T-helper 22 cell (primary cell): ENCODE results near the gene IGFLR1.

ENCODE experiments used
- DNase-seq: peaks from one replicate; pipeline ENCODE4 v3.0.0-alpha.2; 2020; ENCODE audit warnings: low read depth

The IGFLR1 gene

DNA sequence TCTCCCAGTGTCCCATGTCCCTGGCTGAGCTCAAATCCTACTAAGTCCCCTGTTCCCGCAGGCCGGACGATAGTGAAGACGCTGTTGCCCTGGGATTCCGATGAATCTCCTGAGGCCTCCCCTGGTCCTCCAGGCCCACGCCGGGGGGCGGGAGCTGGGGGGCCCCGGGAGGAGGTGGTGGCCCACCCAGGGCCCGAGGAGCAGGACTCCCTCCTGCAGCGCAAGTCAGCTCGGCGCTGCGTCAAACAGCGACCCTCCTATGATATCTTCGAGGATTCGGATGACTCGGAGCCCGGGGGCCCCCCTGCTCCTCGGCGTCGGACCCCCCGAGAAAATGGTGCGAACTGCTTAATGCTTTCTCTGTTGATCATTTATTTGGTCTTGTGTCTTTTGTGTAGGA is 18.6 kb downstream of the IGFLR1 start:
- DNase-seq = no peak

DNA sequence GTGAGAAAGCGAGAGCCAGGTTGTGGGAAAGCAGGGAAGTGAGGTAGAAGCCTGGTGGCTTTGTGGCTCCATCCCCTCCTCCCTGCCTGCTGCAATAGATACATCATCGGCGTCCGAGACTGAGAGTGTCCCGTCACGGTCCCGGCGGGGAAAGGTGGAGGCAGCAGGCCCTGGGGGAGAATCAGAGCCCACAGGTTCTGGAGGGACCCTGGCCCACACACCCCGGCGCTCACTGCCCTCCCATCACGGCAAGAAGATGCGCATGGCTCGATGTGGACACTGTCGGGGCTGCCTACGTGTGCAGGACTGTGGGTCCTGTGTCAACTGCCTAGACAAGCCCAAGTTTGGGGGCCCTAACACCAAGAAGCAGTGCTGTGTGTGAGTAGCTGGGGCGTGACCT is 19.4 kb downstream of the IGFLR1 start:
- DNase-seq = no peak

DNA sequence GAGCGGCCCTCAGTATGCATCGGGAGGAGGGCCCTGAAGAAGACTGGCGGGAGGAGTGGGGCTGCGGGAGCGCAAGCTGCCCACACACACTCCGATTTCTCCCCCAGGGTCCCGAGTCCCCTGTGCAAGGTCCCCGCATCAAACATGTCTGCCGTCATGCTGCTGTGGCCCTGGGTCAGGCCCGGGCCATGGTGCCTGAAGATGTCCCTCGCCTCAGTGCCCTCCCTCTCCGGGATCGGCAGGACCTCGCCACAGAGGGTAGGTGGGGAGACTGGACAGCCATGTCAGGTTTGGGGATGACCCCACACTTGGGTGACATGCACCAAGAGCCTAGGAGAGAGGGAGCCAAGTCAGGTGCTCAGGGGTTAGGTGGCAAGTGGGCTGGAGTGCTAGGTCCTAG is 19.8 kb downstream of the IGFLR1 start:
- no peak for DNase-seq

DNA sequence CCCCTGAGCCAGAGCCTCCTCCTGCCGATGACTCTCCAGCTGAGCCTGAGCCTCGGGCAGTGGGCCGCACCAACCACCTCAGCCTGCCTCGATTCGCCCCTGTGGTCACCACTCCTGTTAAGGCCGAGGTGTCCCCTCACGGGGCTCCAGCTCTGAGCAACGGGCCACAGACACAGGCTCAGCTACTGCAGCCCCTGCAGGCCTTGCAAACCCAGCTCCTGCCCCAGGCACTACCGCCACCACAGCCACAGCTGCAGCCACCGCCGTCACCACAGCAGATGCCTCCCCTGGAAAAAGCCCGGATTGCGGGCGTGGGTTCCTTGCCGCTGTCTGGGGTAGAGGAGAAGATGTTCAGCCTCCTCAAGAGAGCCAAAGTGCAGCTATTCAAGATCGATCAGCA is 20.9 kb downstream of the IGFLR1 start:
- no peak for DNase-seq

GRCh38 chr19:35720648-35721047 is 21.6 kb downstream of the IGFLR1 start:
- no peak for DNase-seq

GRCh38 chr19:35720163-35720524 is 22.1 kb downstream of the IGFLR1 start:
- DNase-seq = no peak

DNA sequence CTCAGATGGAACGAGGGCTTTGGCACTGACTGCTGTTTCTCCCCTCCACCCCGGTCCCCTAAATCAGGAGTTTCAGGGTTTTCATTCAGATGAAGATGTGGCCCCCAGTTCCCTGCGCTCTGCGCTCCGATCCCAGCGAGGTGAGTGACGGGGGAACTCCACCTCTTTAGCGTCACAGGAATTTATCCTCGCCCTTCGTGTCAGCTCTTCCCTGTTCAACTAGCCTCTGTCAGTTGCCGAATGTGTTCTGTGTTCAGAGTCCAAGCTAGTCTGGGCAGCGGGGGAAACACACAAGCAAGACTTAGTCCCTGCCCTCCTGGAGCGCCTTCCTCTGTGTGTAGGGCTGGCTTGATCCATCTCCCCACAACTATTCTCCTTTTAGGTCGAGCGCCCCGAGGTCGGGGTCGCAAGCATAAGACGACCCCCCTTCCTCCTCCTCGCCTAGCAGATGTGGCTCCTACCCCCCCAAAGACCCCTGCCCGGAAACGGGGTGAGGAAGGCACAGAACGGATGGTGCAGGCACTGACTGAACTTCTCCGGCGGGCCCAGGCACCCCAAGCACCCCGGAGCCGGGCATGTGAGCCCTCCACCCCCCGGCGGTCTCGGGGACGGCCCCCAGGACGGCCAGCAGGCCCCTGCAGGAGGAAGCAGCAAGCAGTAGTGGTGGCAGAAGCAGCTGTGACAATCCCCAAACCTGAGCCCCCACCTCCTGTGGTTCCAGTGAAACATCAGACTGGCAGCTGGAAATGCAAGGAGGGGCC is 22.7 kb downstream of the IGFLR1 start:
- DNase-seq = no peak

DNA sequence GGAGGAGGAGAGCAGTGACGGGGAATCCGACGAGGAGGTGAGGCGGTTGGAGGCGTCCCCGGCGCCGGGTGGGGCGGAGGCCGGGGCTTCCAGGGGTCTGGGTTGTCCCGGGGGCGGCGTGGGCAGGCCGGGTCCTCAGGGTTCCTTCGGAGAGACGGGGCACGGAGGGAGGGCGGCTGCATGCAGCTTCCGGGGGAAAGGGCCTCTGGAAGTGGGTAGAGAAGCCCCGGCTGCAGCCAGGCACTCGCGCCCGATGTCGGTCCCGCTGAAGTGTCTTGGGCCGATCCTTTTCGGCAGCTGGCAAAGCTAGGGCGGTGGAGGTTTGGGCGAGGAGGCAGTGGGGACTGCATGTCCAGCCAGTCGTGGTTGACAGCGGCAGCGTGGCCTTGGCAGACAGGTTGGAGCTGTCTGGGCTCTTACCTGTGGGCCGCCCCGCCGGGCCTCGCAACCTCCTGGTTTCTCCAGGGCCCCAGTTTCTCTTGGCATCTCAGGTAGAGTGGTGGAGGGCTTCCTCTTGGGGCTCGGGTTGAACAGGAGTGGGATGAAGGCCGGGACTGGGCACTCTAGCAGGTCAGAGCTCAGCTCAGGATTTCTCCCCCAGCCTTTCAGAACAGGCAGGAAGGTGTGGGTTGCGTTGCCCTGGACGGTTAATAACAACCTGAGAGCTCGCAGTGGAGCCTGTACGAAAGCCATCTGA is 23.8 kb downstream of the IGFLR1 start:
- no peak for DNase-seq

GRCh38 chr19:35717665-35718344 is 24.4 kb downstream of the IGFLR1 start, which contains the start of gene KMT2B:
KMT2B (plus strand) TSS chr19:35718003; CDS start chr19:35718019, 16 bp downstream.
- DNase-seq = no peak

GRCh38 chr19:35716801-35717664 is 25.2 kb downstream of the IGFLR1 start:
- peak; percentile 96 for DNase-seq

GRCh38 chr19:35715981-35716800 is 26.1 kb downstream of the IGFLR1 start:
- no peak for DNase-seq

DNA sequence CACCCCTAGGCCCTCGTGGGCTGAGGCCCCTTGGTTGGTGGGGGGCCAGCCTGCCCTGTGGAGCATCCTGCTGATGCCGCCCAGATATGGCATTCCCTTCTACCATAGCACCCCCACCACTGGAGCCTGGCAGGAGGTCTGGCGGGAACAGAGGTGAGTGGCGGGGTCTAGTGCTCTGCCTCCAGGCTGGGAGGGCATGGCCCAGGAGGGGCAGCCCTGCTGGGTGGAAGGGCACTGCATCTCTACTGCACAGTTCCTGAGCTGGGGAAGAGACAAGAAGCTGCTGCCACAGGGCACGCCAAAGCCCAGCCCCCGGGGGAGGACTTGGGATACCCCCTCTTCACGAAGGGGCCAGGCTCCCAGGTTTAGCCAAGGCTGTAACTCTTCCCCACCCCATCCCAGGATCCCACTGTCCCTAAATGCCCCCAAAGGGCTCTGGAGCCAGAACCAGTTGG is 26.9 kb downstream of the IGFLR1 start:
- DNase-seq = no peak

DNA sequence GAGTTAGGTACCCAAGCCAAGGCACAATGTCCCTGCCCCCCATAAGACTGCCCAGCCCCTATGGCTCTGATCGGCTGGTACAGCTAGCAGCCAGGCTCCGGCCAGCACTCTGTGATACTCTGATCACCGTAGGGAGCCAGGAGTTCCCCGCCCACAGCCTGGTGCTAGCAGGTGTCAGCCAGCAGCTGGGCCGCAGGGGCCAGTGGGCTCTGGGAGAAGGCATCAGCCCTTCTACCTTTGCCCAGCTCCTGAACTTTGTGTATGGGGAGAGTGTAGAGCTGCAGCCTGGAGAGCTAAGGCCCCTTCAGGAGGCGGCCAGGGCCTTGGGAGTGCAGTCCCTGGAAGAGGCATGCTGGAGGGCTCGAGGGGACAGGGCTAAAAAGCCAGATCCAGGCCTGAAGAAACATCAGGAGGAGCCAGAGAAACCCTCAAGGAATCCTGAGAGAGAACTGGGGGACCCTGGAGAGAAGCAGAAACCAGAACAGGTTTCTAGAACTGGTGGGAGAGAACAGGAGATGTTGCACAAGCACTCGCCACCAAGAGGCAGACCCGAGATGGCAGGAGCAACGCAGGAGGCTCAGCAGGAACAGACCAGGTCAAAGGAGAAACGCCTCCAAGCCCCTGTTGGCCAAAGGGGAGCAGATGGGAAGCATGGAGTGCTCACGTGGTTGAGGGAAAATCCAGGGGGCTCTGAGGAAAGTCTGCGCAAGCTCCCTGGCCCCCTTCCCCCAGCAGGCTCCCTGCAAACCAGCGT is 27.5 kb downstream of the IGFLR1 start:
- no peak for DNase-seq

DNA sequence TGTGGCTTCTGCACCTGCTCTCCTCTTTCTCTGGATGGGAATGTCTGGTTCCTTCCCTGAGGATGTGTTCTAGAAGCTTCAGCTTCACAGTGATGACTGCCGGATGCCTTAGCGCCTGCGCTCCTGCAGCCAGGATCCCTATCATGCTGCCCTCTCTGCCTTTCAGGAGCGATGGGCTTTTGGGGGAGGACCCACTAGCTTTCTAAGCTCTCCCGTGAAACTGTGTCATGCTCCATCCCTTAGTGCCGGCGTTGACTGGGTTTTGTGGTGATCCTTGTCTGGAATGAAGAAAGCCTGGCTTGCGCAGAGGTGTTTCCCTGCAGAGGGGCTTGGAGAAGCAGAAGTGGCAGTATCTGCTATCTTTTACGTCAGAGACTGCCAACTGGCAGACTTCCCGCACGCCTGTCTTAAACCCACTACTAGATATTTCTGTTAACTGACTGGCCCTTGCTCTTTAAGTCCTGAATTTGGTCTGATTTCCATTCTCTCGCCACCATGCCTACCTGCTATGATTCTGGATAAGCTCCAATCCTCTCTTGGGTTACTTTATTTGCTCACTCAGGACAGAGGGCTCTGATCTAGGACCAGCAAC is 28.3 kb downstream of the IGFLR1 start:
- DNase-seq = no peak

DNA sequence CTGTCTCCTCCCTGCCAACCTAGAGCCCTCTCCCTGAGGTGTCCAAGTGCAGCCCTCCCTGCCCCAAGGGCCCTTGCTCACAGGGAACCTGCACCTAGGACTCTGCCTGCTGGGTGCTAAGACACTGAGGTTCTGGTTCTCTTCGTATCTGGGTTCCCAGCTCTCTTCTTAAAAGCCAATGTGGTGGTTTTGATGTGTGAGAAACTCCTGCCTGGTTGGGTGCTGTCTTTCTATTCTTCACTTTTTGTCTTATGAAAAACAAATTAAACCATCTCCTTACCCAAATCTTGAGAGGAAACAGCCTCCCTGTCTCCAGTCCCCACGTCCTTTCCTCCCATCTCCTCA is 28.8 kb downstream of the IGFLR1 start:
- no peak for DNase-seq

- no peak for DNase-seq
These were observed 29.4 kb downstream of the IGFLR1 start for GRCh38 chr19:35712567-35713505.

- DNase-seq = no peak
These were observed 31.2 kb downstream of the IGFLR1 start for GRCh38 chr19:35710784-35711723.

DNA sequence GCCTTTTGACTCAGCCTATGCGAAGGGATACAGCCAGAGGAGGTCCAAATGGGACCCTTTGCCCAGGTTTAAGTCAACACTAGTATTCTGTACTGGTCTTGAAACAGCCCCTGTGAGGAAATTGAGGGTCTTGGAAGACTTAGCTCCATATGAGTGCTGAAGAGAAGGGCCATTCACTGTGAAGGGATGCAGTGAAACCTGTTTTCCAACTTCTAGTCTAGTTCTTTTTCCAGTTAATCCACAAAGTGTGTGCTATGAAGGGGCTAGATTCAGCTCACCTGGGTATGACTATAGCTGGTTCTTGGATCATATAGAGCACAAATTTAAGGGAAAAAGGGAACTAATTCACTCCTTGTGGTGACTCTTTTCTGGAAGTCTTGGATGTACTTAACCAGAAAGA is 33.9 kb downstream of the IGFLR1 start:
- DNase-seq = no peak
